A673 (cell line): ENCODE data around the gene CYP11A1.

Experiments used
- CTCF ChIP-seq: fragments of 300-800, 200-600 bp; sonication (generic); conservative IDR thresholded peaks from 2 replicates; pipeline ENCODE4 v1.5.1; 2017; ENCODE audit warnings: low read depth, mild to moderate bottlenecking, antibody characterized with exemption, low read length, moderate library complexity, mixed read lengths
- EZH2 ChIP-seq: fragments of 200-600 bp; sonication (generic); IDR thresholded peaks from 2 replicates; pipeline ENCODE4 v1.6.1; 2017; ENCODE audit warnings: borderline replicate concordance, low read depth, mild to moderate bottlenecking, mixed read lengths, antibody characterized with exemption, low read length; ENCODE audit not compliant: poor library complexity, severe bottlenecking

- TF ChIP-seq CTCF: no peak
- TF ChIP-seq EZH2: no peak
These were observed 30.7 kb upstream of the CYP11A1 start for GRCh38 chr15:74398183-74398582.
